NK-92 (cell line): ENCODE measurements around the gene NOSTRIN.
"Not testable (repeated sequence)": the region's sequence is repeated elsewhere in the genome, so short reads cannot be mapped to it uniquely, and the experiment has no call there.

ENCODE experiments used
- DNase-seq: peaks from one replicate; lab custom pipeline; 2025; ENCODE audit not compliant: unreplicated experiment; lab: John Stamatoyannopoulos, UW

The NOSTRIN gene

DNA sequence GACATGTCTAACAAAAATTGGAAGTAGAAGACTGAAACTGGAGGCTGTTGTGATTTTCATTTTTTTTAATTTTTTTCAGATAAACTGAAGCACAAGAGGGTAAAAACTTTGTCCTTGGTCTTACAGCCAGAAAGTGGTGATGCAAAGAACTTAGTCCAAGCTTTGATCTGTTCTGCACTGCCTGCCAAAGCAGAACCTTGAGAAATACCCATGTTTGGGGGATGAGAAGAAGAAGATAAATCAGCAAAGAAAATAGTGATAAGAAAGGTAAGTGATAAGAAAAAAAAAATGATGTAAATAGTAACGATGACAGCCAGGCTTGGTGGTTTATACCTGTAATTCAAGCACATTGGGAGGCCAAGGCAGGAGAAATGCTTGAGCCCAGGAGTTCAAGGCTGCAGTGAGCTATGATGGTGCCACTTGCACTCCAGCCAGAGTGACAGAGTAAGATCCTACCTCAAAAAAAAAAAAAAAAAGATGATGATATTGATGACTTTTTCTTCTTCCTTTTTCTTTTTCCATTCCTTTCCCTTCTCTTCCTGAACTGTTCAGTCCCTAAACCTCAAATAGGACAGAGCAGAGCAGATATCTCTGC is 14.6 kb upstream of the NOSTRIN start:
- DNase-seq = no peak

DNA sequence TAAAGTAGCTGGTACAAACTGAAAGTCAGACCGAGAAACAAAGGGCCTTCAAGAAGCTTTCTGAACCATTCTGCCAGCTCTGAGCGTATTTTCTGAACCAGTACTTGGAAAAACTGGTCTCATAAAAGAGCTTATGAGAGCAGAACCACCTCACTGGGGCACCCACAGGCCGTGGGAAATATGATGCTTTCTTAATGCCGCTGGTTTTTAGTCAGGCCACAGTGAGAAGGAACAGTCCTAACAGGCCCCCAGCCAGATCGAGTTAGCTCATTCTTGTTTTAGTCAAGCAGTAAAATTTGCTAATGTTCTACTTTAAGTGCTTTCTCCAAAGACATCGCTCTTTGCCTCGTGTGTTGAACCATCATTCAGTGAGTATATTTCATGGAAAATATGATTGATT is 12.7 kb upstream of the NOSTRIN start:
- DNase-seq = no peak

DNA sequence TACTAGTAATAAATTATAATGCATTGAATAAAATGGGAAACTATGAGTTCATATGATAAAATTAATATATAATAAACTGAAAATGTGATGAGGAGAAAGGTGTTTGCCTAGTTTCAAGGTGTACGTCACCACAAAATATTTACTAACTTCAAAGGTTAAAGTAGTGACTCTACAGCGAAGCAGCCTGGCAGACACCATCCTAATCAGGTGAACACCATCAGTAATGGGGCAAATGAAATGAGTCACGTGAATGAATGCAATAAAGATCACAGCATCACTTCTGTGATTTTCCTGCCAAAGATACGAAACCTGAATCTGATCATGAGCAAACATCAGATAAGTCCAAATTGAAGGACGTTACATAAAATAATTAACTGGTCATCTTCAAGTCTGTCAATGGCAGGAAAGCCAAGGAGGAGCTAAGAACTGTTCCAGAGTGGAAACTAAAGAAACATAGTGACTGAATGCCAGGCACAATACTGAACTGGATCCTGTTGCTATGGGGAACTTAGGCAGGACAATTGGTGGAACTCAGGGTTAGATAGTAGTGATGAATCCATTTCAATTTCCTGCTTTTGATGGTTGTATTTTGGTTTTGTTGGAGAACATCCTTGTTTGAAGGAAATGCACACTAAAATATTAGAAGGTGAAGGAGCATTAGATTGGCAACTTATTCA is 12.1 kb upstream of the NOSTRIN start:
- DNase-seq = no peak

DNA sequence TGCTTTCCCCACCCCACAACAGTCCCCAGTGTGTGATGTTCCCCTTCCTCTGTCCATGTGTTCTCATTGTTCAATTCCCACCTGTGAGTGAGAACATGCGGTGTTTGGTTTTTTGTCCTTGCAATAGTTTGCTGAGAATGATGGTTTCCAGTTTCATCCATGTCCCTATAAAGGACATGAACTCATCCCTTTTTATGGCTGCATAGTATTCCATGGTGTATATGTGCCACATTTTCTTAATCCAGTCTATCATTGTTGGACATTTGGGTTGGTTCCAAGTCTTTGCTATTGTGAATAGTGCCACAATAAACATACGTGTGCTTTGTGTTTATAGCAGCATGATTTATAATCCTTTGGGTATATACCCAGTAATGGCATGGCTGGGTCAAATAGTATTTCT is 11.3 kb upstream of the NOSTRIN start:
- DNase-seq = not testable (repeated sequence)

DNA sequence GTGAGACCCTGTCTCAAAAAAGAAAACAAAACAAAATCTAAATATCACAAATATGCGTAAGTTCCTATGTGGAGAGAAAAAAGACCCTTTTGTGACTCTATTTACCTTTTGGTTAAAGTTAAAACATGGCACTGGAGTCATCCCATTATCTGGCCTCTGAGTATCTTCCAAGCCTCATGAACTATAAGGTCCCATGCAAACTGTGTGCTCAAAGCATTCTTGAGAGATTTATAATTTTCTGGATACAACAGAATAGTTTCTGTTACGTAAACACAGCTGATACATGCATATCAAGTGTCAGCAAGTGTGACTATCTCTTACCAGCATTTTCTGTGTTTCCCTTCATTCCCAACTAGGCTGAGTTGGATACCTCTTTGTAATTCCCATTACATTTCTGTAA is 8.8 kb upstream of the NOSTRIN start:
- DNase-seq = no peak

- DNase-seq = no peak
Measured at GRCh38 chr2:168794968-168795367, 7.5 kb upstream of the NOSTRIN start.

DNA sequence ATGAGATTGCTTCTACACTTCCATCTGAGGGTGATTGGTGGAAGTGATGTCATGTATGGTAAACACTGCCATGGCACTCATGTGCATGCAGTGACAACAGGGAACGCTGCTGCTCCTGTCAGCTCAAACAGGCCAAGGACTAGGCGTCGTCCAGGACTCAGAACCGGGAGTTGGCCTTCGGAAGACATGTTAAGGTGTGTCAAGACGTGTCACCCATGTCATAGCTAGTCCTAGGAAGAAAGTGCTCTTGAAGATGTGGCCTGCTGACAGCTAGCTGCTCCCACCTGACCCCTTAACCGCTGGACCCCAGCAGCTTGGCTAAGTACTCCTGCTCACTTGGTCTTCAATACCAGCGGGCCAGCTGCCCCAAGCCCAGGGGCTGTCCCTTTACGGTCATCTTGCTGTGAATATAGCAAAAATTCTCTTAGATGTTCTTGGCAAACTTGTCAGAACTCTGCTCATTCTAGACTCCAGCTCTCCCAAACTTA is 6.3 kb upstream of the NOSTRIN start:
- DNase-seq = no peak

DNA sequence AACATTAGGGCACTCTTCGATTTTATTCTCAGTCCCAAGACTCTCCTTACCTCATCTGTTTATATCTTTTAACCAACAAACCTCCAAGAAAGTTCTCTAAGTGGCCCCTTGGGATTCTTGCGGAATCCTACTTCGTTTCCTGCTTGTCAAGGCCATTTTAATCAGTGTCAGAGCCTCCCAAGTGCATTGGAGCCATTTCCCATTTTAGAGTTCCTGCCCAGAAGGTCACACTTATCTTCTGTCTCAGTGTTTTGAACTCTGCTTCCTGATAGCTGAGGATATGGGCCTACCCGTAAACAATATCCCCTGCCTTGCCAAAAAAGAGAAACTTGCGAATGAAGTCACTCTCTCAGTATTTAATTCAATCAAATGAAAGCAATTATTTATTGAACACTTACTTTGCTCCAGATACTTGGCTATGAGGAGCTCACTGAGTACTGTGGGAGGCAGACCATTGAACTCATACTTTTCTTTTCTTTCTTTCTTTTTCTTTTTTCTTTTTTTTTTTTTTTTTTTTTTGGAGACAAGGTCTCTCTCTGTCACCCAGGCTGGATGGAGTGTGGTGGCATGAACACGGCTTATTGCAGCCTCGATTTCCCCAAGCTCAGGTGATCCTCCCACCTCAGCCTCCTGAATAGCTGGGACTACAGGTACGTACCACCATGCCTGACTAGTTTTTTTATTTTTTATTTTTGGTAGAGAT is 5.7 kb upstream of the NOSTRIN start:
- DNase-seq = no peak

DNA sequence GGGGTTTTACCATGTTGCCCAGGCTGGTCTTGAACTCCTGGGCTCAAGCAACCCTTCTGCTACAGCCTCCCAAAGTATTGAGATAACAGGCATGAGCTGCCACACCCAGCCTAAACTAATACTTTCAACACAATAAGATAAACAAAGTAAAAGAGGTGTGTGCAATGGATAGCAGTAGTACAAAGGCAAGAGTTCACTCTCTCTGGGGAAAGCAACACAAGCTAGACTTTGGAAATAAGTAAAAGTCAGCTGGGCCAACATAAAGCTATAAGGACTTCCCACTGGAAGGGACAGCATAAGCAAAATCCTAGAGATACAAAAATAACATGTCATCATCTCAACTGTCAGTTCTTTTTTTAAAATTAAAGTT is 5.2 kb upstream of the NOSTRIN start:
- DNase-seq = no peak

GRCh38 chr2:168798076-168798887 is 4.2 kb upstream of the NOSTRIN start:
- no peak for DNase-seq

DNA sequence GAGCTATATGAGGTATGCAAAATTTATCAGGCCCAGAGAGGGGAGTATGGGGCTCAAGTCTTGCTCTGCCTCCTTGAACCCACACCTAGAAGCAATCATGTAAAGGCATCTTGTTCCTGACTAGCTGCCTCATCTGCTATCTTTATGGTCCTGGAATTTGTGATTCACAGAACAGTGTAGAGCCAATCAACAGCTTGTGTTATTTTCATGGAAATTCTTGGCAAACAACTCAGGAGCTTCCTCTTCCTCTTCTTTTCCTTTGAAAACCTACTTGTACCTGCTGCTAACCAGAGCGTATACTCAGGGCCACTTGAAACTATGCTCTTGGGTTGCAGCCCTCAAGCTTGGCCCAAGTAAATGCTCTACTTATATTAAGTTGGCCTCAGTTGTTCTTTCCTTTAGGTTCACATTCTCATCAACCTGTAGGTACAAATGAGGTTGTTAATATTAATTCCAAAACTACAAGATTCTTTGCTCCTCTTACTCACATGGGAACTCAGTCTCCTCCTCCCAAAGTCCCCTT is 3.5 kb upstream of the NOSTRIN start:
- no peak for DNase-seq

DNA sequence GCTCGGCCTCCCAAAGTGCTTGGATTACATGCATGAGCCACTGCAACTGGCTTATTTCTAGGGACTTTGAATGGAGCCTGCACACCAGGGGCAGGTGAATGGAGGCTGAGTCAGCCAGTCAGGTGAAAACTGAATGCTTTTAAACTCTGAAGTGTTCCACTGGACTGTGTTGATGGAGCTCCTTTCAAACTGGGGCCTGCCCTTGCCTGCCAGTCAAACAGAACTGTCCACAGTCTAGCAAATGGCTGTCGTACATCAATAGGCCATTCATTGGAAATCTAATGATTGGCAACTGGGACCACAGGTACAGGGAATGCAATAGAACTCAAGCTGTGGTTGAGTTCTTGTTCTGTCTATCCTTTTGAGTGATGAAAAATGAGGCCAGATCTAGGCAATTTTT is 966 bp upstream of the NOSTRIN start:
- no peak for DNase-seq

DNA sequence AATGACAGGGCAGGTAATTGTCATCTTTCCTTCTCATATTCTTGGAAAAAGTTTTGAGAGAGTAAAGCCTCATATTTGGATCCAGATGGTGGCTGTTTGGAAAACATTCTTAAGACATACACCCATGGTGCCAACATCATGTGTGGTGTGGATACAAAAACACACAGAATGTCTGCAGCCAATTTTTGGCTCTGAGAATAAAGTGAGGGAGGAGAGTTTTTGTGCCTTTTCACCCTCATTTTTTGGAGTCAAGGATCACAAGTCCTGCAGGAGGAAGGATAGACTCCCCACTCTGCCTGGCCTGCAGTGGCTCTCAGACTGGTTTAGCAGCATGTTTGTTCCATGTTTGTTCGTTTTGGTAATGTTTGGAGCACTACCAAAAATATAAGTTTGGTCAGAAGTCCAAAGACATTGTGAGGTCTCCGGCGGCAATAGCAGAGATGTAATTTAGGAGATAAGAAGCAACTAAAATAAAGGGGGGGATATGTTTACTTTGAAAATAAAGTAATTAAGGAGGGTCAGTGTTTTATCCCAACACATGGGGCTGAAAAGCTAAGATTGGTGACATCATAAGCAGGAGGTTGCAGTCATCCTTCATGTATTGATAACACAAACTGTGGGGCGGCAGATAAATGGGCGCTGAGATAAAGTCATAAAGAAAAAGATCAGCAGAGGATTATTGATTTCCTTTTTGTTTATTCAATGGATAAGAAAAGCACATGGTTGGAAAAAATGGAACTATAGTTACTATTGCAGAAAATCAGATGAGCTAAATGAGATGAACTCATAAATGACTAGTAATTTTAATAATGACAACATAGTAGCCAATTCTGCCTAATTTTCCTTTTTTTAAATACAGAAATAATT is 655 bp downstream of the NOSTRIN start:
- DNase-seq = no peak

DNA sequence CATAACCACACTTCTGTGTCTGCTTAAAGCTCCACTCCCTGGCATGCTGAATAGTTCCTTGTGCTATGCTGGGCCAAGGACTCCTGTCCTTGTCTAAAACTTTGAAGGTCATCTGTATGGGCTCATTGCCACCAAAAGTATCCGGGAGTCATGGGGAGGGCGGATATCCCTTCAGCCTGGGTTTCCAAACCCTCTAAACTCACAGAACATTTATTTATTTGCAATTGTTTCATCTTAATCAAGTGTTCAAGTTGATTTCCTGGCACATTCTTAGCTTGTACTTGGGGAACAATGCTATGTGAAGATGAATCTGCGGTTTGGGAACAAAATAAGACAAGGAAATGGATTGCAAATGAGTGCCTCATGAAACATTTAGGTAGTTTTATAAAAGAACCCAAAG is 1.8 kb downstream of the NOSTRIN start:
- DNase-seq = no peak

DNA sequence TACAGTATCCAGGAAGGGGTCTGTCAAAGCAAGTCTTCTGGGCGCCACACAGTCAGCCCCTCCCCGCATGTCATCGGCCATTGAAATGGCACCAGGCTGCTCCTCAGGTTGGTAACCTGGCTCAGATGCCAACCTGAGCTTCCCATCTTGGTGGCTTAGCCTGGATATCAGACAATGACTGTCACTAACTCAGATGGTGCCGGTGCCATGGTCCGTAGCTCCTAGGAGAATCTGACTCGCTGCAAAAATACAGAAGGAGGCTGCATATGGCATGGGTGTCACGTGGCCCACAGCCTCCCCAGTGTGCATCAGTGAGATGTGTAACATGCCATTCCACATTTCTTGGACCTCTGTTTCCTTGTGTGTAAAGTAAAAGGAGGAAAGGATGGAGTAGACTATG is 3.2 kb downstream of the NOSTRIN start:
- no peak for DNase-seq

GRCh38 chr2:168809537-168809936 is 7.1 kb downstream of the NOSTRIN start:
- no peak for DNase-seq

- DNase-seq = no peak
Measured at GRCh38 chr2:168810235-168810634, 7.8 kb downstream of the NOSTRIN start.

GRCh38 chr2:168811696-168812095 is 9.3 kb downstream of the NOSTRIN start:
- DNase-seq = no peak

DNA sequence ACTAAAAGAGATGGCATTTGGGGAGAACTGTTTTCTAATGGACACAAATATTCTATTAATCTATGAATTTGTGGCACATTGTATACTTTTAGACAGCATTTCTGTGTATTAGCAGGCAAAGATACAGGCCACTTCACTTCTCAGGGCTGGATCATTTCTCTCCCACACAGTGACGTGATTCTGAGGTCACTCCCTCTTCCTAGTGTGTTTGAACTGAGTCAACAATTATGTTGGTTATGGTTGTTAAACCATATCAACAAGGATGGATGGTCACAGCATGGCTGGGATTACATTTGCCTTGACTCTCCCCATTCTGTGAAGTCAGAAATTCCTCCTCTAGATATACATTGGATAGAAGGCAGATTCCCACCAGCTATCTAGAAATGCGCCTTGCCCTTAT is 11.6 kb downstream of the NOSTRIN start:
- no peak for DNase-seq
